GM13976 (cell line): Measurements from ENCODE around the gene GZMA.

Experiments
- DNase-seq: peaks from one replicate; pipeline ENCODE4 v3.0.0; 2012; ENCODE audit warnings: low spot score
- CTCF ChIP-seq: IDR thresholded peaks from 2 replicates; pipeline ENCODE4 v1.5.1; 2012; ENCODE audit warnings: borderline replicate concordance, mild to moderate bottlenecking; ENCODE audit not compliant: insufficient read depth; ENCODE audit errors: extremely low read depth, missing control alignments, control extremely low read depth
- in situ Hi-C: fragments of 300-500 bp; cut with MboI; formaldehyde crosslinking; loops from one replicate; pipeline ENCODE4 v1.12.0; 2022; ENCODE audit warnings: low sequenced_read_pairs, mixed read lengths, inconsistent platforms; ENCODE audit not compliant: unreplicated experiment

Gene GZMA

GRCh38 chr5:55149308-55149795 is 46.9 kb downstream of the GZMA start:
- no peak for TF ChIP-seq CTCF
- in situ Hi-C loops: no loop called here
- DNase-seq: no peak

- in situ Hi-C loops: loop anchor here (10.0 kb wide), 1 partner anchor 247 kb away; no protein-coding TSS in a partner anchor
- DNase-seq: no peak
- no peak for TF ChIP-seq CTCF
Measured at GRCh38 chr5:55151923-55152842, 49.7 kb downstream of the GZMA start.

GRCh38 chr5:55154873-55155272 is 52.4 kb downstream of the GZMA start:
- in situ Hi-C loops: loop anchor here (10.0 kb wide), 1 partner anchor 250 kb away; no protein-coding TSS in a partner anchor
- DNase-seq: no peak
- no peak for TF ChIP-seq CTCF
